ENCODE measurements around the gene TMEM221.

The TMEM221 gene

GRCh38 chr19:17418710-17419109 is 29.8 kb downstream of the TMEM221 start:
- no peak for DNase-seq (ENCODE audit: low spot score)
- in situ Hi-C loops (cut with MboI; ENCODE audit: low pct_unique_long_range_greater_than_20kb, low sequenced_read_pairs, unreplicated experiment), result no loop called here
- TF ChIP-seq, protein P1, sequence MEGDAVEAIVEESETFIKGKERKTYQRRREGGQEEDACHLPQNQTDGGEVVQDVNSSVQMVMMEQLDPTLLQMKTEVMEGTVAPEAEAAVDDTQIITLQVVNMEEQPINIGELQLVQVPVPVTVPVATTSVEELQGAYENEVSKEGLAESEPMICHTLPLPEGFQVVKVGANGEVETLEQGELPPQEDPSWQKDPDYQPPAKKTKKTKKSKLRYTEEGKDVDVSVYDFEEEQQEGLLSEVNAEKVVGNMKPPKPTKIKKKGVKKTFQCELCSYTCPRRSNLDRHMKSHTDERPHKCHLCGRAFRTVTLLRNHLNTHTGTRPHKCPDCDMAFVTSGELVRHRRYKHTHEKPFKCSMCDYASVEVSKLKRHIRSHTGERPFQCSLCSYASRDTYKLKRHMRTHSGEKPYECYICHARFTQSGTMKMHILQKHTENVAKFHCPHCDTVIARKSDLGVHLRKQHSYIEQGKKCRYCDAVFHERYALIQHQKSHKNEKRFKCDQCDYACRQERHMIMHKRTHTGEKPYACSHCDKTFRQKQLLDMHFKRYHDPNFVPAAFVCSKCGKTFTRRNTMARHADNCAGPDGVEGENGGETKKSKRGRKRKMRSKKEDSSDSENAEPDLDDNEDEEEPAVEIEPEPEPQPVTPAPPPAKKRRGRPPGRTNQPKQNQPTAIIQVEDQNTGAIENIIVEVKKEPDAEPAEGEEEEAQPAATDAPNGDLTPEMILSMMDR (IDR thresholded peaks at IDR 0.05; ENCODE audit: extremely low read depth, insufficient read depth, missing control alignments), result no peak

DNA sequence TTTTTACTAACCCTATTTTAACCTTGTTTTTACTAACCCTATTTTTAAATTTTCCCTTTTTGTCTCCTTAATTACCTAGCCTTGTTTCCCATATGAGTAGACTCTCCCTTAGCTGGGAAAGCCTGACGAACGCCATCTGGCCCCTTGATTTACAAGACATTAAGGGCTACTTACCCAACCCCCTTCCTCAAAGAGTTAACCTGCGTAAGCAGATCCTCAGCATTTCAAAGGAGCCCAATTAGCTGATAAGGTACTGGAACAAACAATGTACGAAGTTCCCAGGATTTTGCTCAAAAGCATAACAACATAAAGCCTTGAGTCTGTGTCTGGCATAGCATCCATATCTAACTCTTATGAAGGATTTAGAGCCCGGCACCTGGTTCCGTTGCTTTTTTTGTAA is 33.3 kb downstream of the TMEM221 start:
- DNase-seq (ENCODE audit: low spot score), result no peak
- TF ChIP-seq, protein P1 (IDR thresholded peaks at IDR 0.05; ENCODE audit: extremely low read depth, insufficient read depth, missing control alignments), result no peak
- in situ Hi-C loops (cut with MboI; ENCODE audit: low pct_unique_long_range_greater_than_20kb, low sequenced_read_pairs, unreplicated experiment), result no loop called here

DNA sequence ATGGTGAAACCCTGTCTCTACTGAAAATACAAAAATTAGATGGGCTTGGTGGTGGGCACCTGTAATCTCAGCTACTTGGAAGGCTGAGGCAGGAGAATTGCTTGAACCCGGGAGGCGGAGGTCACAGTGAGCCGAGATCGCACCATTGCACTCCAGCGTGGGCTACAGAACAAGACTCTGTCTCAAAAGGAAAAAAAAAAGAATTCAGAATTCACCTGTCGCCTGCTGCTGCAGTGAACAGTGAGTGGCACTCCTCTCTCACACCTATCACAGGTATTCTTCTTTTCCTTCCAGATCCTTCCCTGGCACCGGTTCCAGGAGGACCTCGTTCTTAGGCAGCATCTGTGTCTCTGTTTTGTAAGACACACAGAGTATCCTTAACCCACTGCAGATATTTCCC is 34.4 kb downstream of the TMEM221 start:
- TF ChIP-seq, protein P1 (IDR thresholded peaks at IDR 0.05; ENCODE audit: extremely low read depth, insufficient read depth, missing control alignments), result no peak
- no peak for DNase-seq (ENCODE audit: low spot score)
- in situ Hi-C loops (cut with MboI; ENCODE audit: low pct_unique_long_range_greater_than_20kb, low sequenced_read_pairs, unreplicated experiment), result no loop called here

DNA sequence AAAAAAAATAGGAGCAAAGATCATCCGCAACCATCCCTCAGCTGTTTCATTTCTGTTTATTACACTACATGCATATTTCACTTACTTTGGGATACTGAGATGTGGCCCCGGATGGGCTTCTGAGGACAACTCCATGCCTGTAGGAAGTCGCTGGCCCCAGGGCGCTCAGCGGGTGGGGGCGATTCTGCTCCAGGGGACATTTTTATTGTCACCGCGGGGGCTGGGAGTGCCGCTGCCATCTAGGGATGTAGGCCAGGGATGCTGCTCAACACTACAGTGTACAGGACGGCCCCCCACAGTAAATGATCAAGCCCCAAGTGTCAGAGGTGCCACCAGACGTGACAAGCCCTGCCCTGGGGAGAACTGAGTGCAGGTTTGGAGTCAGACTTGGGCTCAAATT is 36.7 kb downstream of the TMEM221 start:
- in situ Hi-C loops (cut with MboI; ENCODE audit: low pct_unique_long_range_greater_than_20kb, low sequenced_read_pairs, unreplicated experiment), result no loop called here
- DNase-seq (ENCODE audit: low spot score), result no peak
- TF ChIP-seq, protein P1 (IDR thresholded peaks at IDR 0.05; ENCODE audit: extremely low read depth, insufficient read depth, missing control alignments), result no peak

- no peak for DNase-seq (ENCODE audit: low spot score)
- TF ChIP-seq, protein P1 (IDR thresholded peaks at IDR 0.05; ENCODE audit: extremely low read depth, insufficient read depth, missing control alignments), result no peak
- in situ Hi-C loops (cut with MboI; ENCODE audit: low pct_unique_long_range_greater_than_20kb, low sequenced_read_pairs, unreplicated experiment), result no loop called here
These were observed 38.5 kb downstream of the TMEM221 start for GRCh38 chr19:17409990-17410389.

DNA sequence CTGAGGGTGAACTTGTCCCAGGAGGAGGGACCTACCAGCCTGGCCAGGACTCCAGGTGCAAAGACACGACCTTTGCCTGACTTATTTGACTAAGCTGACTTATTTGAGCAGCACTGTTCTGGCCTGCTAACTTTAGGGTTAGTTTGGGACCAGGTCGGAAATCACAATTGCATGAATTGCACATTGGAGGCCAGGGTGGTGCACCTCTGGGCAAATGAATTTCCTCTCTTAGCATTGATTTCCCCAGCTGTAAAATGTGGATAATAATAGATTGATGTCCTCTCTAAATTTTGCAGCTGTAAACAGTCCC is 41.6 kb downstream of the TMEM221 start:
- no peak for DNase-seq (ENCODE audit: low spot score)
- in situ Hi-C loops (cut with MboI; ENCODE audit: low pct_unique_long_range_greater_than_20kb, low sequenced_read_pairs, unreplicated experiment), result no loop called here
- TF ChIP-seq, protein P1 (IDR thresholded peaks at IDR 0.05; ENCODE audit: extremely low read depth, insufficient read depth, missing control alignments), result no peak

Measured in GM13977 (cell line).